Stimulated activated naive CD4-positive, alpha-beta T cell treated with Interleukin-2 at 50 U/mL for 16 hours (primary cell): Measurements from ENCODE around the gene YBEY.
A peak's percentile ranks its signal among the peaks of the same experiment; 100 is the strongest.
"Not testable (repeated sequence)": the region's sequence is repeated elsewhere in the genome, so short reads cannot be mapped to it uniquely, and the experiment has no call there.

Experiments
- DNase-seq: peaks from one replicate; lab custom pipeline; 2025; lab: John Stamatoyannopoulos, UW

YBEY gene

GRCh38 chr21:46304955-46305354, 18.8 kb downstream of the YBEY start:
- DNase-seq, result no peak

GRCh38 chr21:46307625-46308024, 21.5 kb downstream of the YBEY start:
- DNase-seq, result no peak

GRCh38 chr21:46308431-46308830, 22.3 kb downstream of the YBEY start:
- DNase-seq, result no peak

GRCh38 chr21:46310260-46310659, 24.1 kb downstream of the YBEY start:
- DNase-seq, result not testable (repeated sequence)

GRCh38 chr21:46311568-46311967, 25.4 kb downstream of the YBEY start:
- no peak for DNase-seq

- DNase-seq, result no peak
Measured at GRCh38 chr21:46312949-46313348, 26.8 kb downstream of the YBEY start.

GRCh38 chr21:46314441-46315020, 28.4 kb downstream of the YBEY start:
- DNase-seq, result no peak

GRCh38 chr21:46316708-46317324, 30.7 kb downstream of the YBEY start:
- no peak for DNase-seq

GRCh38 chr21:46317710-46318463, 31.7 kb downstream of the YBEY start:
- no peak for DNase-seq

GRCh38 chr21:46318464-46318845, 32.3 kb downstream of the YBEY start:
- no peak for DNase-seq

- no peak for DNase-seq
Measured at GRCh38 chr21:46319186-46319585, 33.0 kb downstream of the YBEY start.

- DNase-seq, result no peak
Measured at GRCh38 chr21:46320331-46320801, 34.2 kb downstream of the YBEY start.

- DNase-seq, result peak; percentile 20
Measured at GRCh38 chr21:46322351-46323226, 36.4 kb downstream of the YBEY start.

- no peak for DNase-seq
Measured at GRCh38 chr21:46323227-46323709, 37.1 kb downstream of the YBEY start.

GRCh38 chr21:46323710-46324389, 37.7 kb downstream of the YBEY start, which contains the start of the genes C21orf58 and PCNT:
C21orf58 (minus strand) TSS chr21:46323870; CDS start chr21:46322738, 1,132 bp downstream.
PCNT (plus strand) TSS chr21:46324156; CDS start chr21:46324229, 73 bp downstream.
- peak; percentile 96 for DNase-seq

GRCh38 chr21:46324390-46325072, 38.4 kb downstream of the YBEY start:
- DNase-seq, result peak; percentile 88

- DNase-seq, result peak; percentile 38
Measured at GRCh38 chr21:46325073-46325912, 39.2 kb downstream of the YBEY start.

- no peak for DNase-seq
Measured at GRCh38 chr21:46326110-46326703, 40.1 kb downstream of the YBEY start.

- no peak for DNase-seq
Measured at GRCh38 chr21:46327711-46328110, 41.6 kb downstream of the YBEY start.
